HG03066 (cell line): Measurements from ENCODE around the gene C2CD3.

ENCODE experiments used
- ATAC-seq: cut with Tn5 transposase; IDR thresholded peaks from one replicate; pipeline ENCODE4 v1.9.1; 2021; ENCODE audit warnings: low read depth; ENCODE audit not compliant: unreplicated experiment

The C2CD3 gene

GRCh38 chr11:73969991-73970800, 200.6 kb downstream of the C2CD3 start:
- ATAC-seq = no peak

GRCh38 chr11:73969091-73969490, 201.7 kb downstream of the C2CD3 start:
- no peak for ATAC-seq

- ATAC-seq = no peak
These were observed 202.3 kb downstream of the C2CD3 start for GRCh38 chr11:73968356-73968966.

- ATAC-seq = no peak
These were observed 205.1 kb downstream of the C2CD3 start for GRCh38 chr11:73965764-73966121.

GRCh38 chr11:73965076-73965763, 205.6 kb downstream of the C2CD3 start:
- no peak for ATAC-seq

- ATAC-seq = no peak
These were observed 206.9 kb downstream of the C2CD3 start for GRCh38 chr11:73963861-73964260.
